H9 (cell line): ENCODE data around the gene ZBTB45. TPM values are rescaled to one million over a fixed set of nuclear protein-coding genes. Genes with fewer than 3 reads are reported as not detected.

ENCODE experiments used
- DNase-seq: peaks from one replicate; pipeline ENCODE4 v3.0.0-alpha.2; 2017
- H2AFZ ChIP-seq: one replicate; pipeline ENCODE4 v1.6.1; 2013; ENCODE audit warnings: mild to moderate bottlenecking, low read length, control low read depth, moderate library complexity
- H2AK5ac ChIP-seq: 2 replicates; pipeline ENCODE4 v1.6.1; 2013; ENCODE audit warnings: low read length, control low read depth, mixed read lengths; ENCODE audit not compliant: insufficient read length
- H2BK120ac ChIP-seq: one replicate; pipeline ENCODE4 v1.6.1; 2013; ENCODE audit warnings: low read depth, mild to moderate bottlenecking, low read length, control low read depth, inconsistent platforms; ENCODE audit not compliant: poor library complexity, severe bottlenecking
- H2BK12ac ChIP-seq: 2 replicates; pipeline ENCODE4 v1.6.1; 2013; ENCODE audit warnings: low read length, control low read depth, mixed read lengths, low read depth; ENCODE audit not compliant: insufficient read length
- H2BK15ac ChIP-seq: 2 replicates; pipeline ENCODE4 v1.6.1; 2013; ENCODE audit warnings: low read depth, low read length, control low read depth
- H2BK20ac ChIP-seq: one replicate; pipeline ENCODE4 v1.6.1; 2013; ENCODE audit warnings: low read depth, mild to moderate bottlenecking, low read length, control low read depth, inconsistent platforms; ENCODE audit not compliant: poor library complexity, severe bottlenecking
- H2BK5ac ChIP-seq: 2 replicates; pipeline ENCODE4 v1.6.1; 2013; ENCODE audit warnings: low read length, control low read depth, mixed read lengths; ENCODE audit not compliant: insufficient read length
- H3K14ac ChIP-seq: 2 replicates; pipeline ENCODE4 v1.6.1; 2013; ENCODE audit warnings: low read length, control low read depth; ENCODE audit not compliant: insufficient read depth
- H3K18ac ChIP-seq: 2 replicates; pipeline ENCODE4 v1.6.1; 2013; ENCODE audit warnings: low read depth, mild to moderate bottlenecking, mixed read lengths, low read length, control low read depth; ENCODE audit not compliant: insufficient read length
- H3K23ac ChIP-seq: 2 replicates; pipeline ENCODE4 v1.6.1; 2013; ENCODE audit warnings: low read length, control low read depth, mixed read lengths, low read depth; ENCODE audit not compliant: insufficient read length
- H3K23me2 ChIP-seq: 2 replicates; pipeline ENCODE4 v1.6.1; 2013; ENCODE audit warnings: low read depth, mild to moderate bottlenecking, mixed read lengths, low read length, control low read depth; ENCODE audit not compliant: insufficient read length, poor library complexity, severe bottlenecking
- H3K27ac ChIP-seq: 2 replicates; pipeline ENCODE4 v1.5.1; 2013; ENCODE audit warnings: low read length, control low read depth, mixed read lengths, low read depth; ENCODE audit not compliant: insufficient read length
- H3K27me3 ChIP-seq: 2 replicates; pipeline ENCODE4 v1.6.1; 2013; ENCODE audit warnings: low read length, control low read depth, inconsistent platforms; ENCODE audit not compliant: insufficient read depth
- H3K4ac ChIP-seq: 2 replicates; pipeline ENCODE4 v1.6.1; 2013; ENCODE audit warnings: low read depth, mild to moderate bottlenecking, control low read depth, inconsistent platforms, low read length, moderate library complexity
- H3K4me1 ChIP-seq: 2 replicates; pipeline ENCODE4 v1.6.1; 2013; ENCODE audit warnings: low read length, control low read depth, inconsistent platforms; ENCODE audit not compliant: insufficient read depth
- H3K4me2 ChIP-seq: 2 replicates; pipeline ENCODE4 v1.6.1; 2013; ENCODE audit warnings: low read length, control low read depth, mixed read lengths; ENCODE audit not compliant: insufficient read length, insufficient read depth
- H3K56ac ChIP-seq: 2 replicates; pipeline ENCODE4 v1.6.1; 2013; ENCODE audit warnings: low read depth, mild to moderate bottlenecking, mixed read lengths, low read length, control low read depth; ENCODE audit not compliant: insufficient read length
- H3K79me1 ChIP-seq: 2 replicates; pipeline ENCODE4 v1.6.1; 2013; ENCODE audit warnings: low read depth, mild to moderate bottlenecking, moderate library complexity, low read length, control low read depth, inconsistent platforms; ENCODE audit not compliant: insufficient read depth, poor library complexity, severe bottlenecking
- H3K79me2 ChIP-seq: 2 replicates; pipeline ENCODE4 v1.6.1; 2013; ENCODE audit warnings: low read length, control low read depth, inconsistent platforms; ENCODE audit not compliant: insufficient read depth
- H3K9ac ChIP-seq: 2 replicates; pipeline ENCODE4 v1.6.1; 2013; ENCODE audit warnings: low read length, control low read depth, mixed read lengths; ENCODE audit not compliant: insufficient read length; ENCODE audit errors: extremely low read depth
- H3K9me3 ChIP-seq: one replicate; pipeline ENCODE4 v1.6.1; 2013; ENCODE audit warnings: low read depth, low read length, inconsistent platforms; ENCODE audit not compliant: control insufficient read depth
- H3T11ph ChIP-seq: one replicate; pipeline ENCODE4 v1.6.1; 2013; ENCODE audit warnings: mild to moderate bottlenecking, low read length, control low read depth, inconsistent platforms
- H4K20me1 ChIP-seq: one replicate; pipeline ENCODE4 v1.6.1; 2013; ENCODE audit not compliant: control insufficient read depth, insufficient read length, insufficient read depth
- H4K5ac ChIP-seq: 2 replicates; pipeline ENCODE4 v1.6.1; 2013; ENCODE audit warnings: low read depth, mild to moderate bottlenecking, mixed read lengths, low read length, control low read depth; ENCODE audit not compliant: insufficient read length
- H4K8ac ChIP-seq: replicated peaks from 2 replicates; pipeline ENCODE4 v1.6.1; 2013; ENCODE audit warnings: low read length, control low read depth, mixed read lengths, low read depth; ENCODE audit not compliant: insufficient read length
- H4K91ac ChIP-seq: 2 replicates; pipeline ENCODE4 v1.6.1; 2013; ENCODE audit warnings: low read depth, mild to moderate bottlenecking, moderate library complexity, mixed read lengths, low read length, control low read depth; ENCODE audit not compliant: insufficient read length
- H3K27ac Mint-ChIP-seq, 3 experiments: 2 replicates in 2 of 3; 3 replicates in 1 of 3; pipeline ENCODE4 v1.8.0; 2020 to 2021; ENCODE audit warnings: mixed read lengths in 3 of 3, mild to moderate bottlenecking in 1 of 3, moderate library complexity in 1 of 3
- H3K27me3 Mint-ChIP-seq: 2 replicates; pipeline ENCODE4 v1.8.0; 2021; ENCODE audit warnings: low read depth, mild to moderate bottlenecking, moderate library complexity, mixed read lengths
- H3K36me3 Mint-ChIP-seq, 3 experiments: 2 replicates in 2 of 3; 3 replicates in 1 of 3; pipeline ENCODE4 v1.8.0; 2020 to 2021; ENCODE audit warnings: low read depth in 3 of 3, mixed read lengths in 3 of 3; ENCODE audit not compliant: insufficient read depth in 1 of 3
- H3K4me1 Mint-ChIP-seq, 2 experiments: 2 replicates each; pipeline ENCODE4 v1.8.0; 2020; ENCODE audit warnings: mixed read lengths in 2 of 2
- H3K4me3 Mint-ChIP-seq, 2 experiments: 2 replicates in 1 of 2; 3 replicates in 1 of 2; pipeline ENCODE4 v1.8.0; 2020 to 2021; ENCODE audit warnings: mild to moderate bottlenecking in 2 of 2, mixed read lengths in 2 of 2, moderate library complexity in 1 of 2
- H3K9me3 Mint-ChIP-seq, 2 experiments: 2 replicates in 1 of 2; 3 replicates in 1 of 2; pipeline ENCODE4 v1.8.0; 2020; ENCODE audit warnings: mild to moderate bottlenecking in 2 of 2, mixed read lengths in 2 of 2, moderate library complexity in 1 of 2
- CTCF ChIP-seq: fragments of 200-600 bp; sonication (generic); conservative IDR thresholded peaks from 3 replicates; pipeline ENCODE4 v1.8.0; 2021; ENCODE audit warnings: antibody characterized with exemption, mild to moderate bottlenecking
- WGBS: extraction: QIAGEN DNeasy Blood & Tissue Kit; methylation state at CpG from one replicate; pipeline ENCODE4 v1.1.7; 2013; ENCODE audit warnings: missing lambda C conversion rate, low lambda C conversion rate, mixed read lengths; ENCODE audit not compliant: insufficient read length; ENCODE audit errors: extremely low coverage; 5-methylcytosine and 5-hydroxymethylcytosine counted together
- total RNA-seq: library from RNA; stranded (reverse); gene quantifications from 2 replicates; pipeline ENCODE4 v1.2.1, GENCODE V29; 2021

The ZBTB45 gene
- total RNA-seq, 1 experiment from 2014 or later: 18.7 TPM

- H4K8ac ChIP-seq: no peak overlapping the region
- H3K4me1 ChIP-seq: peaks cover 3% of the 10 kb centered on the region; the same call in 1 of the 2 replicates
- no peak overlapping the region for H3K23ac ChIP-seq
- Mint-ChIP-seq H3K27ac (peak overlapping the region; percentile 75 to 100 (median 99); a peak in 6 of 7 replicates), H3K36me3 (peaks cover 8 to 15% (median 12%) of the 10 kb centered on the region in 3 experiments), H3K9me3 (peaks cover 0 to 3% of the 10 kb centered on the region in 2 experiments; a peak in 1 of 5 replicates), H3K4me1 (peaks cover 47 to 48% of the 10 kb centered on the region in 2 experiments), H3K27me3 (no peaks in the 10 kb centered on the region), H3K4me3 (peak overlapping the region; percentile 91 to 96)
- H4K20me1 ChIP-seq: no peaks in the 10 kb centered on the region
- no peak overlapping the region for H3K18ac ChIP-seq
- H3K9ac ChIP-seq: peak overlapping the region; percentile 96
- H2BK15ac ChIP-seq: no peak overlapping the region
- H2BK20ac ChIP-seq: no peak overlapping the region
- H2BK5ac ChIP-seq: no peak overlapping the region
- H2AK5ac ChIP-seq: no peak overlapping the region
- H3K4ac ChIP-seq: no peak overlapping the region
- H3K56ac ChIP-seq: no peak overlapping the region
- no peaks in the 10 kb centered on the region for H3K9me3 ChIP-seq
- peak overlapping the region; percentile 69 for H3K27ac ChIP-seq
- H3K79me1 ChIP-seq: no peaks in the 10 kb centered on the region
- no peak overlapping the region for H2BK12ac ChIP-seq
- peaks cover 2% of the 10 kb centered on the region; the same call in 1 of the 2 replicates for H3K79me2 ChIP-seq
- H3K14ac ChIP-seq: 0 out of 2 replicates have a peak overlapping the region, but pooled peaks have one; percentile 26
- H3K4me2 ChIP-seq: peak overlapping the region; percentile 85
- DNase-seq: no peak
- H4K5ac ChIP-seq: no peak overlapping the region
- no CpG with 5 or more reads among the region's 7 CpGs for WGBS
- H3K27me3 ChIP-seq: no peaks in the 10 kb centered on the region
- no peak overlapping the region for H3T11ph ChIP-seq
- H4K91ac ChIP-seq: no peak overlapping the region
- no peak for TF ChIP-seq CTCF
- no peak overlapping the region for H2AFZ ChIP-seq
- H2BK120ac ChIP-seq: no peak overlapping the region
- peaks cover 19% of the 10 kb centered on the region for H3K23me2 ChIP-seq
These were observed 618 bp upstream of the ZBTB45 start for GRCh38 chr19:58520257-58520599.
